Body of pancreas (tissue), 4 donors: ENCODE results near the gene MBP.
A peak's percentile ranks its signal among the peaks of the same experiment; 100 is the strongest.

Experiments
- CTCF ChIP-seq, 7 experiments: fragments of 450-650 bp in 4 of 7; fragments of 200-600 bp in 3 of 7; sonication (generic) in 3 of 7; IDR thresholded peaks; one replicate each; pipeline ENCODE4 v1.5.1; 2016 to 2019; ENCODE audit warnings: antibody characterized with exemption in 7 of 7
- POLR2A ChIP-seq, 3 donors: fragments of 450-650 bp; IDR thresholded peaks; one replicate each; pipeline ENCODE4 v1.6.1; 2016; ENCODE audit warnings: antibody characterized with exemption in 3 of 3, mild to moderate bottlenecking in 2 of 3

GRCh38 chr18:77133051-77133834 is 660 bp upstream of the MBP start:
- TF ChIP-seq CTCF (IDR thresholded peaks at IDR 0.05) = peak in 3 of 7 experiments; percentile 2 to 23 (median 15)
- TF ChIP-seq POLR2A (IDR thresholded peaks at IDR 0.05) = peak in 1 of 3 donors; percentile 65
